GM20431 (cell line): Measurements from ENCODE around the gene PARP12.
"Not testable (repeated sequence)": the region's sequence is repeated elsewhere in the genome, so short reads cannot be mapped to it uniquely, and the experiment has no call there.

Experiments used
- in situ Hi-C: fragments of 300-500 bp; cut with MseI, MboI; formaldehyde crosslinking; loops from one replicate; pipeline ENCODE4 v1.15.0; 2020; ENCODE audit warnings: low sequenced_read_pairs; ENCODE audit not compliant: unreplicated experiment

Gene PARP12

GRCh38 chr7:140062528-140063299 is at the start of gene PARP12:
Gene PARP12 (minus strand): TSS chr7:140062951. CDS start chr7:140062847, 104 bp downstream.
- in situ Hi-C loops, result no loop called here

GRCh38 chr7:140108777-140109176 is 46.0 kb upstream of the PARP12 start:
- in situ Hi-C loops, result not testable (repeated sequence)

GRCh38 chr7:140096459-140096858 is 33.7 kb upstream of the PARP12 start:
- in situ Hi-C loops, result no loop called here

GRCh38 chr7:140093375-140093774 is 30.6 kb upstream of the PARP12 start:
- in situ Hi-C loops, result no loop called here

GRCh38 chr7:140085447-140085846 is 22.7 kb upstream of the PARP12 start:
- in situ Hi-C loops, result no loop called here

- in situ Hi-C loops, result no loop called here
Measured at GRCh38 chr7:140084972-140085371, 22.2 kb upstream of the PARP12 start.

- in situ Hi-C loops, result no loop called here
Measured at GRCh38 chr7:140084142-140084655, 21.4 kb upstream of the PARP12 start.

- in situ Hi-C loops, result no loop called here
Measured at GRCh38 chr7:140082770-140083169, 20.0 kb upstream of the PARP12 start.

GRCh38 chr7:140081774-140082425 is 19.1 kb upstream of the PARP12 start:
- in situ Hi-C loops, result no loop called here

- in situ Hi-C loops, result no loop called here
Measured at GRCh38 chr7:140080919-140081318, 18.2 kb upstream of the PARP12 start.

GRCh38 chr7:140079121-140079536 is 16.4 kb upstream of the PARP12 start:
- in situ Hi-C loops, result no loop called here

GRCh38 chr7:140078392-140078791 is 15.6 kb upstream of the PARP12 start:
- in situ Hi-C loops, result no loop called here

- in situ Hi-C loops, result no loop called here
Measured at GRCh38 chr7:140074780-140075179, 12.0 kb upstream of the PARP12 start.

GRCh38 chr7:140070546-140070945 is 7.8 kb upstream of the PARP12 start:
- in situ Hi-C loops, result no loop called here

- in situ Hi-C loops, result no loop called here
Measured at GRCh38 chr7:140069298-140069949, 6.7 kb upstream of the PARP12 start.

- in situ Hi-C loops, result no loop called here
Measured at GRCh38 chr7:140068033-140068432, 5.3 kb upstream of the PARP12 start.

GRCh38 chr7:140067052-140067451 is 4.3 kb upstream of the PARP12 start:
- in situ Hi-C loops, result no loop called here

- in situ Hi-C loops, result no loop called here
Measured at GRCh38 chr7:140062118-140062527, 628 bp downstream of the PARP12 start.

- in situ Hi-C loops, result no loop called here
Measured at GRCh38 chr7:140061607-140061930, 1.2 kb downstream of the PARP12 start.

- in situ Hi-C loops, result no loop called here
Measured at GRCh38 chr7:140060788-140061606, 1.8 kb downstream of the PARP12 start.
